DMS53 treated with DMSO at 0.1 percent for 48 hours (cell line): ENCODE data around the gene BCDIN3D.

ENCODE experiments used
- DNase-seq: peaks from one replicate; lab custom pipeline; 2025; ENCODE audit not compliant: unreplicated experiment; lab: John Stamatoyannopoulos, UW

The BCDIN3D gene

DNA sequence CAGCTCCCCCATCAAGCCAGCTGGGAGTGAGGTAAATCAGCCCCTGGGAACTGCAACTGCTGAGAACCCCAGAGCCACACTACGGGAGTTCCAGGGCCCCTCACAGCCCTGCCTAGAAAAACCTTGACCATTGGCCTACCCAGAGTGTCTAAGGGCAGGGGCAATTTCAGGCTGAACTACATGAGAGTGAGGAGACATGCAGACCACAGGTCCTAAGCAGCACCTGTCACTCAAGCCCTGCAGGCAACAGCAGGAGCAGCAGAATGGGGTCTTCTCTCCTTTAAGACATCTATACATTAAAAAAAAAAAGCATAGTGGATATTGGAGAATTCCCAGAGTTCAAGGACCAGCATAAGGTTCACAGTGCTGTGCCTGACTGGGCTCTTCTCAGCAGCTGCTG lies 19.6 kb downstream of the BCDIN3D start:
- DNase-seq, result no peak

DNA sequence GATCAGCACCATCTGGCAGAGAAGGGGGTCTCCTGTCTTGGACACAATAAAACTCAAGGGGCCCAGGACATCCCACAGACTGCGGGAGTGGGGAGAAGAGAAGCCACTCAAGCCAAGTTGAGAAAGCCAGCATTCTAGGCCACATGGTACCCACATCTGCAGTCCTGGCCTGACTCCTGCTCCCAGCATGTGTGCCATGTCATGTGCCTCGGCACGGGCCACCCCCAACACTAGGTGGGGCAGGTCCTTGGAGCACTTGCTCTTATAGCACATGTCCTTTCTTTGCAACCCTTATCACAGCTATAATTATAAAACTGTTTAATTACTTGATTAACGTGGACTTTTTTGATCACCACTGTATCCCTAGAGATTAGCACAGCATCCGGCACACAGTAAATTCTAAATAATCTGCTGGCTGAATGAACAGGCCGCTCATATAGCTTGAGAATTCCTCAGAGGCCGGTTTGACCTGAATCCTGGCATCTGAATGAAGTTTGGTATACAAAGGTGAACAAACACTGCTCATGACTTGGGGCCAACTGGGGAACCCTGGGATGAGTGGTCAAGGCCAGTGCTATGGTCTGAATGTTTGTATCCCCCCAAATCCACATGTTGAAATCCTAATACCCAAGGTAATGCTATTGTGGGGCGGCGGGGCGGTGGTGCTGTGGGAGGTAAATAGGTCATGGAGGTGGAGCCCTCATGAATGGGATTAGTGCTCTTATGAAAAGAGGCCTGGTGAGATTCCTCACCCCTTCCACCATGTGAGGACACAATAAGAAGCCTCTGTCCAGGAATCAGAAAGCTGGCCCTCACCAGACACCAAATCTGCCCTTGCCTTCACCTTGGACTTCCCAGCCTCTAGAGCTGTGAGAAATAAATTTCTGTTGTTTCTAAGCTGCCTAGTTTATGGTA lies 21.3 kb downstream of the BCDIN3D start:
- DNase-seq, result no peak

DNA sequence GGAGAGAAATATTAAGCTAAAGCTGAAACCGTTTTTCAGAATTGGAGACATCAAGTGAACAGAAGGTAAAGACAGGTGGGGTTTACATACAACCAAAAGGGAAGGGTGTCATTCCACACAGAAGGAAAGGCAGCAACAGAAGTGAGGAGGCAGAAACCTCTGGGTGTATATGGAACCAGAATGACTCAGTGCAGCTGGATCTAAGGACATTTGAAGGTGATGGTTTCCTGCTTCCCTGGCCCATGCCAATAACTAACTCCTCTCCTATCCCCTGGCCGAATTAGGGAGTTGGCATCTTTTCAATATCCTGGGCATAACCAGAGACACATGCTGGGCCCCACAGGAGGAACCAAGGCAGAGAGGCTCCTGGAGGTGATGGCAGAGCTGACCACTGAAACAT lies 23.1 kb downstream of the BCDIN3D start:
- DNase-seq, result no peak

DNA sequence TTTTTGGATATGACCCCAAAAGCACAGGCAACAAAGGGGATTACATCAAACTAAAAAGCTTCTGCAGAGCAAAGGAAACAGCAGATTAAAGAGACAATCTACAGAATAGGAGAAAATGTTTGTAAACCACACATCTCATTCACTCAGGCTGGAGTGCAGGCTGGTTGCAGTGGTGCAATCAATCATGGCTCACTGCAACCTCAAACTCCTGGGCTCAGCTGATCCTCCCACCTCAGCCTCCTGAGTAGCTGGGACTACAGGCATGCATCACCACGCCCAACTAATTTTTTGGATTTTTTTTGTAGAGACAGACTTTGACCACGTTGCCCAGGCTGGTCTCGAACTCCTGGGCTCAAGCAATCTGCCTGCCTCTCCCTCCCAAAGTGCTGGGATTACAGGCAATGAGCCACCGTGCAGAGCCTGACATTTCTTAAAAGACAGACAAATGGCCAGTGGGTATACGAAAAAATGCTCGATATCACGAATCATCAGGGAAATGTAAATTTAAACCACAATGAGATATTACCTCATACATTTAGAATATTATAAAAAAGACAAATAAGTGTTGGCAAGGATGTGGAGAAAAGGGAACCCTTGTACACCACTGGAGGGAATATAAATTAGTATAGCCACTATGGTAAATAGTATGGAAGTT lies 24.5 kb downstream of the BCDIN3D start:
- DNase-seq, result no peak

DNA sequence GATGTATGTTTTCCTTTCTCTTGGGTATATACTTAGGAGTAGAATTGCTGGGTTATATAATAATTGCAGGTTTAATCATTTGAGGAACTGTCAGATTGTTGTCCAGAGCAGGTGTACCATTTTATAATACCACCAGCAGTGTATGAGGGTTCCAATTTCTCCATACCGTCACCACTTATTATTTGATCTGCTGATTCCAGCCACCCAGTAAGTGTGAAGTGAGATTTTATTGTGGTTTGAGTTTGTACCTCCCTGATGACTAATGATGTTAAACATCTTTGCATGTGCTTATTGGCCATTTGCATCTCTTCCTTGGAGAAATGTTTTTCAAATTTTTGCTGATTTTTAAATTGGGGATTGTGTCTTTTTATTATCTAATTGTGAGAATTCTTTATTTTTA lies 29.8 kb downstream of the BCDIN3D start:
- DNase-seq, result no peak

DNA sequence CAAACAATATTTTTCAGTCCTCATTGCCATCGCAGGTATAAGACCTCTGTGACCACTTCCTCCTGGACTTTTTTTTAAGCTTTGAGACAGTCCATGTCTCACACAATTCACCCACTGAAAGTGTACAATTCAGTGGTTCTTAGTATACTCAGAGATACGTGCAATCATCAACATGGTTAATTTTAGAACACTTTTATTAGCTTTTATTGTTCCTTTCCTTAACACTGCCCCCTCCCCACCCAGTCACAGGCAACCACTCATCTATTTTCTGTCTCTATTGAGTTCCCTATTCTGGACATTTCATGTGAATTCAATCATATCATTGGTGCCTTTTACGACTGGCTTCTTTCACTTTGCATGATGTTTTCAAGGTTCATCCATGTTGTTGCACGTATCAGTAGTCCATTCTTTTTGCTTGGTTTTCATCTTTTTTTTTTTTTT lies 30.9 kb downstream of the BCDIN3D start:
- no peak for DNase-seq

DNA sequence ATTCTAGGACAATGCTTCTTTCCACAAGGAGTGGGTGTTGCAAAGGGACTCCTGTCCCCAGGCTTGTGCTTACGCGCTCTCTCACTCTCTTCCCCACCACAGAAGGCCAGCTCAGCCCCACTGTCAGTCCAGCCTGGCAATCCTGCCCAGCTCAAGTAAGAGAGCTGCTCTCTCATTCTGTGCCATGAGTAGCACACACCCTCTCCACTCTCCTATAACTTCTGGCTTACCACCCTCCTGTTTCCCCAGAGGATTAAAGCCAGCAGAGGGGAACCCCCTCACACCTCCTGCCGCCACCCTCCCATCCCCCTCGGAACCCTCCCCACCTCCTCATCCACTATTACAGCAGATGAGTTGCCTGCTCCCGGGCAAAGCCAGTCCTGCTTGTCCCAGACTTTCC lies 31.8 kb downstream of the BCDIN3D start:
- no peak for DNase-seq

DNA sequence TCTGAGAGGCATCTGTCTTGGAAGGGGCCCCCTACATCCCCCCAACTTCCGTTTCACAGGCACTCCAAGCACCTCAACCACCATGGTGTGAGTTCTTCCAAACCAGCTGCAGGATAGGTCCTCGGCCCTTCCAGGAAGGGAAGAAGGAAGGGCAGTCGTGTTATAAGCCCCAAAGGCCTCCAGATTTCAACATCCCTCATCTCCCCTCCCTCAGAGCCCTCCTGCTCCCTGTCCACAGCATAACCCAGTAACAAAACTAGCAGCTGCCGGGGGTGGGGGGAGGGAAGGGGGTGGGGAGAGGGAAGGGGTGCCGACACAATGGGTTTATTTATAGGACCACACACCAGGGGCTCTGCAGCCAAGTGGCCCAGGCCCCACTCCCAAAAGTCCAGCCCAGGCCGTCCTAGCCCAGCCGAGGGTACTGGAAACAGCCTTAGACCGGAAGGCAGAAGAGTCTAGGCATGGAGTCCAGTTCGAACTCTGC lies 33.0 kb downstream of the BCDIN3D start:
- DNase-seq, result no peak

DNA sequence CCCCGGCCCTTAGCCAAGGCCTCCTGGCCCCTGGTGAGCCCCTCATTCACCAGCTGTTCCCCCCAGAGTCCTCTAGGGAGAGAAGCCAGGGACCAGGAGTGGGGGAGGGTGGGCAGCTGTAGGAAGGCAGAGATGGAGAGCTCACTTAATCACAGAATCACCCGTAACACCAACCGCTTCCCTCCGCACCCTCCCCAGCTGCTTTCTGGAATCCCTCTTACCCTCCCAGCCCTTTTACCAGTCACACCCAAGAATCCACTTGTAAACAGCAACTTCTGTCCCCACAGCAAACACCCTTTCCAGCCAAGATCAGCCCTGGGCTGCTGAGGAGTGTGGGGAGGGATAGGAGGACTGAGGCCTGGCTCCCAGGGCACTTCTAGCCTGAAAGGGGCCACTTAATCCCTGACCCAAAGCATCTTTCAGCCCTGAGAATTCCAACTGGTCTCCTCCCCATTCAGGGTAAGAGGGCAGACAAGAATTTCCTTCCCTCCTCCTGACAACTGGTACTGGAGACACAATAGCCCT lies 33.5 kb downstream of the BCDIN3D start:
- DNase-seq, result no peak

DNA sequence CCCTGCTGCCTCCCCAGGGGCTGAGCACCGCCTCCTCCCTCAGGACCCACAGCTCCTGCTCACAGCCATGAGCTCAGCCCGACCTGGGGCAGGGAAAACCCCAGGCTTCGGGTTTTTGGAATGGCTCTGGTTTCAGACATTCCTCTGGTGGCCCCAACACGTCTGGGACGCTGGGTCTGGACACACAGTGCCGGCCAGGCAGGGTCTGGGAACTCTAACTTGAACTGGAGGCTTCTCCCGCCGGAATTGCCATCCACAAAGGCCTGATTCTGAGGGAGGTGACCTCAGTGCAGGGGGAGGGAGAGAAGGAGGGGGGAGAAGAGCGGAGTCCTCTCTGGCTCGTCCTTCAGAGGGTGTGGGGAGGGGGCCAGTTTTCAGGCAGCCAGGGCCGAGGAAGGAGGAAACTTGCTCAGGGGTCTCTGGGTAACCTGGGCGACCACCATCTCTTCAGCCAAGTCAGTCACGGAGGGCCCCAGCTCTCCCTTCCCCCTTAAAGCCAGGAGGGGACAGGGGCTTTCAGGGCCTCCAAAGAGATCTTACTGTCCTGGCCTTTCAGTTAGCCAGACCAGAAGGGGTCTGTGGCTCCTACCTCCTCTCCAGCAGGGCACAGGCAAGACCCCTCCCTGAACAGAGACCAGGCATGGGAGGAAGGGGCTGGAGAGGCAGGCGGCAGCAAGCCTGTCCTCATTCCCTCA lies 34.1 kb downstream of the BCDIN3D start:
- no peak for DNase-seq

DNA sequence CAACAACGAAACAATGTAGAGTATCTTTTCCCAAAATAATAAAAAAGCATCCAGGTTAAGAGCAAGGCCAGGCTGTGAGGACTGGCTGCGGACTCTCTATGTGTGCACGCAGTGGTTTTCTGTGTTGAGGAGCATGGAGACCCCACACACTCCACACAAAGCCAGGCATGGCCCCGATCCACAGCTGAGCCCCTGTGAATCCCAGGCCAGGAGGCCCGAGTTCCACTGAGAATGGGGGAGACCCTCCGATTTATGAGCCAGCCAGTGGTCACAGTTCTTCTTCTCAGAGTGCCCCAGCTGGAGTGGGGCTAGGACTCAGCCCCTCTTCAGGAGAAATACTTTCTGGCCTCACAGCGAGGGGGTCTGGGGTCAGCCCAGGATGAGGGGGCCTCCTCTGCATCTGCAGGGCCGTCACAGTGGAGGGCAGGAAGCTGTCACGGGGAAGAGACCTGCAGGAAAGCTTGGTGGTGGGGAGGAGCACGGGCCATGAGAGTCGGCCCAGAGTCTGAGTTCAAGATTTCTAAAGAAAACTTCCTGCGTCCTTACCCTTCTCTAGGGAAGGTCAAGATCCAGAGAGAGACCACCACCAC lies 34.8 kb downstream of the BCDIN3D start:
- DNase-seq, result no peak

DNA sequence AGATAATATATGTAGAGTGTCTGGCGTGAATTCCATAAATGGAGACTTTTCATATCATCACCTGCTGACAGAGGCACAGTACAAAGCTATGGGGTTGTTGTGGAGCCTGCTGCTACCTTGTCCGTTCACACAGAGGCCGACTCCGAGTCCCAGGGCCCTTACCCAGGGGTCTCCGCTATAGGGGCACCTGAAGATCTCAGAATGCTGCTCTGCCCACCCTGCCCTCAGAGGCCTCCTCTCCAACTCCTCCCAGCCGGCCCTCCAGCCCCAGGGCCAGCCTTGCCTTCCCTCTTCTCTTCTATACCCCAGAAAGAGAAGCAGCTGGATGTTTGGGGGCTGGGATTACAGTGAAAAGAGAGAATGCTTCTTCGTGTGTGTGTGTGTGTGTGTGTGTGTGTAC lies 36.0 kb downstream of the BCDIN3D start:
- DNase-seq, result no peak

DNA sequence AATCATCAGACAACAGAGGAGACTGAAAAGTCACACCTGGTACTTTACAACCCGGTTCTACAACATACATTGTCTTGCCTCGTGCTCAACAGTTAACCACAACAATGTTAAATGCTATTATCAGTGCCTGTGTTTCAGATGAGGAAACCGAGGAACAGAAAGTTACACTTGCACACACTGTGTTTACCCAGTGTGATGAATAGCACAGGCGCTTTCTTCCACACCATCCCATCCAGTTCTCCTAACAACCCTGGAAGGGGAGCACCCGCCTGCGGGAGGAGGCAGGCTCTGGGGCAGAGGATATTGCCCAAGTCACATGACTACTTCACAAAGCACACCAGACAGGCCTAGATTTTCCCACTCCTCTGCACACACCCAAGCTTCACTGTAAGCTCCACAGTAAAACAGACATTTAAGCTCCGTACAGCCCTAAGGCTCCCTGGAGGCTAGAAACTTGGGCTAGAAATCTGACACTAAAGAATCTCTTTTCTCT lies 36.5 kb downstream of the BCDIN3D start:
- no peak for DNase-seq

DNA sequence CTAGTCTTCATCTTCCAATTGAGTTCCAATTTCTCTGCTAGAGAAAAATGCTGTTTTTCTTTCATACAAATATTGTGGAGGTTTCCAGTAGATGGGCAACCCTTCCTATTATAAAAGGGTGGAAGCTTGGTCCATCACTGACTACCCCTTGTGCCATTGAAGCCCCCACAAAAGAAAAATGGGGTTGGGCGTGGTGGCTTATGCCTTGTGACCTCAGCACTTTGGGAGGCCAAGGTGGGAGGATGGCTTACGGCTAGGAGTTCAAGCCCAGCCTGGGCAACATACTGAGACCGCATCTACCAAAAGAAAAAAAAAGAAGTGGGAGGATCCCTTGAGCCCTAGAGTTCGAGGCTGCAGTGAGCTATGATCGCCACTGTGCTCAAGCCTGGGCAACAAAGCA lies 37.5 kb downstream of the BCDIN3D start:
- DNase-seq, result no peak

DNA sequence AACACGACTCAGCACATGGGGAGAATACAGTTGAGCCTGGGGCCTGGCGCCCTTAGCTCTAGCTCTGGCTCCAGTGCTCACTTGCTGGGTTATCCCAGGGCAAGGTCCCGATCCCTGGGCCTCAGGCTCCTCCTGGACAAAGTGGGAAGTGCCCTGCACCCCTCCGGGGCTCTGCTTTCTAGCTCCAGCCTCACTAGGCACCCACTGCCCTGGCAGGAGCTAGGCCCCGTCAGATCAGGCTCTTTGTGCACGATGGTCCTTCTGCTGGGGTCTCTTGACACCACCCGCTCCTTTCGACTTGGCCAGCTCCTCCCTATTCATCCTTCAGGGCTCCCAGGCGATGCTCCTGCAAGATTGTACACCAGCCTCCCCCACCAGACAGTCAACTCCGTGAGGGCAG lies 38.1 kb downstream of the BCDIN3D start:
- DNase-seq, result no peak

DNA sequence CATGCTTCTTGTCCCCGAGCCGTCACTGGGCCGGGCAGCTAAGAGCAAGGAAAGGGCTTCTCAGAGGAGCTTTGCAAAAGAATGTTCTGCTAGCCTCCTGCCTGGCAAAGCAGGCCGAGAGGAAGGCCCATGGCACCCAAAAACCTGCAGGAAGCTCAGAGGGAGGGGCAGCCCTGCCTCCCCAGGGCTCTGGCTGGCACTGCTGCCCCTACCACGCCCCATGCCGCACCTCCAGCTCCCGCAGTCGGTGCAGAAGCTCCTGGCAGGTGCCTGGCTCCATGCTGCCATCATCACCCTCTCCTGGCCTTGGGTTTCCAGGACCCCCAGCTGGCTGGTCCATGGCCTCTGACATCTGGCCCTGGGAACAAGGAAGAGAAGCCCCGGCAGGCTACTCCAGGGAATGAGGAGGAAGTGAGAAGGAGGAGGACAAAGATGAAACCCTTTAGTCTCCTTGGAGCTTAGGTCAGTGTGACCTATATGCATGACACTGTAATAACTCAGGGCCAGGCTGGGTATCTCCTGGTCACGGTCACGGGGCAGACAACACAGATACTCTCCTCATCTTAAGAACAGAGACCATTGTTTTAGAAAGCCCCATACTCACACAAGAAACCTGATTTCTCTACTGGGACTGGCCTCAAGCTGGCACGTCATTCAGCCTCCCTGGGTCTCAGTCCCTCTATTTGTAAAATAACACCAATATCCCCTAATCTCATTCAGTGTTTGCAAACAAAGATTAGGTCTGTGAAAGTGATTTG lies 39.0 kb downstream of the BCDIN3D start:
- DNase-seq, result no peak

DNA sequence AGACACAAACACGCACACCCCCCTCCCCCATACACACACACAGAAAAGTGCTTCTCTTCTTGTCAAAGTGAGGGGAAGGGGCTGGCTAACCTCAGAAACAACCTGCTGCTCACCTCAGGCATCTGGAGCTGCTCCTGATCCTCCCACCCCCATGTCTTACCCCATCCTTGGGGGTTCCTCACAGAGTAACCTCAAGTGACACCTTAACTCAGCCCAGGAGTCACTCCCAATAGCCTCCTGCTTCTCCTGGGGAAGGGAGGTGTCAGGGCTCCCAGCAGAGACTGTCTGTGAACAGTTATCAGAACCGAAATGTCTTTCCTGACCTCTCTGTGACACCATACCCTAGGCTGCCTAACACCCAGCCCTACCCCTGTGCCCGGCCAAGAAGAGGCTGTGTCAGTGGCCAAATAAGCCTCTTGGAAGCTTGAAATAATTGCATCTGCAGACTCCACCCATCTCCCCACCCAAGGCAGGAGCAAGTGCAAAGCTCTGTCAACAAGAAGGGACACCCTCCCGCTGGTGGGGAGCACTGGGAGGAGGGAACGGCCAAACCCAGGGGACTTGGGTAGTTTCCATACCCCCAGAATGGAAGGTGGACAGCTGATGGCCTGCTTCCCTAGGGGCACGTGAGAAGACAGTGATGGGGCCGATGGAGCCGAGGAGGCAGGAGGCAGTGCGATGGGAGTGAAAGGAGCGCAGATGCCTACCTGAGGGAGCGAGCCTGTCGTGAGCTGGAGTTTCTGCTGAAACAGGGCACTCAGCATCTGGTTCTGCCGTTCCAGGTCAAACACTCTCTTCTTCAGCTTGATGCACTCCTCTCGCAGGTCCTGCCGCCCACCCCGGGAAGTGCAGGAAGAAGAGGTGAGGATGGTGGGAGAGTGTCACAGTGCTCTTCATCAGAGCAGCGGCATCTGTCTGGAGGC lies 41.5 kb downstream of the BCDIN3D start:
- DNase-seq, result no peak

DNA sequence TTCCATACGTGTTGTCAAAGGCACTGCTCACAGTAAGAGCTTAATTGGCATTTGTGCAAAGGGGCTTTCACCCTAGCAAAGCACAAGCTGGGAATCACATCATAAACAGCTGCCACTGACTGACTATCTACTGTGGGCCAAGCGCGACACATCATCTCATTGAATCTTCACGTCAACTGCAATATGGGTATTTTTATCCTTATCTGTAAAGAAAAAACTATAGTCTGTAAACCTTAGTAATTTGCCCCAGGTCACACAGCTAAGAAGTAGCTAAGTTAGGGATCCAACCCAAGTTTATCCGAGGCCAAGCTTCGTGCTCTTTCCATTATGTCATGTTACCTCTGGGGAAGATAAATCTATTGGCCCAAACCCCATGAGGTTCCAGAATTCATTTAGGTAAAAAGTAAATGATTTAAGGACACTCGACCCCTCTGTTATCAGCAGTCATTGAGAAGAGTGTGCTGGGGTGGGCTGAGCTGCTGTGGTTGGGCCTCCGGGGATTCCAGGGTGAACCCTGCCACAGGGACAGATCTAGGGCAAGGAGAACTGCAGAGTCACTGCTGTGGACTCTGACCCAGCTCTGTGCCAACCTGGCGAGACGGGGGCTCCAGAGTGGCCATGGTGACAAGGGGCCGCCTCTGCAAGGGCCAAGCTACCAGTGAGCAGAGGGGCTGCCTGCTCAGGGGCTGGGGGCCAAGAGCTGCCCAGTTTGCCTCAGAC lies 42.3 kb downstream of the BCDIN3D start:
- DNase-seq, result no peak
